ENCODE results near the gene PLIN5.

DNA sequence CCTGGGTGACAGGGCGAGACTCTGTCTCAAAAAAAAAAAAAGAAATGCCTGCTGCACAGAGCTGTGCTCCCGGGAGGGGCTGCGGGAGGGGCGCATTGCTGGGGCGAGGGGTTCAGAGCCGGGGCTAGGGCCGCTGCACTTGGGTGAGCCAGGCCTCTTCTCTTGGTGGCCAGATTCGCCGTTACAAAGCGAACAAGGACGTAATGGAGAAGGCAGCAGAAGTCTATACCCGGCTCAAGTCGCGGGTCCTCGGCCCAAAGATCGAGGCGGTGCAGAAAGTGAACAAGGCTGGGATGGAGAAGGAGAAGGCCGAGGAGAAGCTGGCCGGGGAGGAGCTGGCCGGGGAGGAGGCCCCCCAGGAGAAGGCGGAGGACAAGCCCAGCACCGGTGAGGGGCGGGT is 35.7 kb downstream of the PLIN5 start:
- TF ChIP-seq POLR2A (IDR thresholded peaks at IDR 0.05) (no peak), POLR2AphosphoS5 (IDR thresholded peaks at IDR 0.05) (no peak)
- TF ChIP-seq, protein P1, sequence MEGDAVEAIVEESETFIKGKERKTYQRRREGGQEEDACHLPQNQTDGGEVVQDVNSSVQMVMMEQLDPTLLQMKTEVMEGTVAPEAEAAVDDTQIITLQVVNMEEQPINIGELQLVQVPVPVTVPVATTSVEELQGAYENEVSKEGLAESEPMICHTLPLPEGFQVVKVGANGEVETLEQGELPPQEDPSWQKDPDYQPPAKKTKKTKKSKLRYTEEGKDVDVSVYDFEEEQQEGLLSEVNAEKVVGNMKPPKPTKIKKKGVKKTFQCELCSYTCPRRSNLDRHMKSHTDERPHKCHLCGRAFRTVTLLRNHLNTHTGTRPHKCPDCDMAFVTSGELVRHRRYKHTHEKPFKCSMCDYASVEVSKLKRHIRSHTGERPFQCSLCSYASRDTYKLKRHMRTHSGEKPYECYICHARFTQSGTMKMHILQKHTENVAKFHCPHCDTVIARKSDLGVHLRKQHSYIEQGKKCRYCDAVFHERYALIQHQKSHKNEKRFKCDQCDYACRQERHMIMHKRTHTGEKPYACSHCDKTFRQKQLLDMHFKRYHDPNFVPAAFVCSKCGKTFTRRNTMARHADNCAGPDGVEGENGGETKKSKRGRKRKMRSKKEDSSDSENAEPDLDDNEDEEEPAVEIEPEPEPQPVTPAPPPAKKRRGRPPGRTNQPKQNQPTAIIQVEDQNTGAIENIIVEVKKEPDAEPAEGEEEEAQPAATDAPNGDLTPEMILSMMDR (IDR thresholded peaks at IDR 0.05 in 8 of 11, conservative IDR thresholded peaks at IDR 0.05 in 3 of 11), result no peak
